ENCODE data around the gene TRAF6. TPM values are rescaled to one million over a fixed set of nuclear protein-coding genes. Genes with fewer than 3 reads are reported as not detected.

The TRAF6 gene
- total RNA-seq, 4 donors from 2014 or later = 14.3 to 19.1 (median 15.6) TPM

- TF ChIP-seq CTCF (IDR thresholded peaks at IDR 0.05; ENCODE audit: low read depth) = no peak
Observed at GRCh38 chr11:36490026-36490806, 19.9 kb downstream of the TRAF6 start.

GRCh38 chr11:36488096-36488495 is 22.0 kb downstream of the TRAF6 start:
- no peak for TF ChIP-seq CTCF (IDR thresholded peaks at IDR 0.05; ENCODE audit: low read depth)

GRCh38 chr11:36487619-36488018 is 22.5 kb downstream of the TRAF6 start:
- TF ChIP-seq CTCF (IDR thresholded peaks at IDR 0.05; ENCODE audit: low read depth) = no peak

GRCh38 chr11:36485298-36486002 is 24.6 kb downstream of the TRAF6 start:
- no peak for TF ChIP-seq CTCF (IDR thresholded peaks at IDR 0.05; ENCODE audit: low read depth)

- TF ChIP-seq CTCF (IDR thresholded peaks at IDR 0.05; ENCODE audit: low read depth) = no peak
Observed at GRCh38 chr11:36480833-36481232, 29.2 kb downstream of the TRAF6 start.

GRCh38 chr11:36478700-36479329 is 31.3 kb downstream of the TRAF6 start:
- TF ChIP-seq CTCF (IDR thresholded peaks at IDR 0.05; ENCODE audit: low read depth) = no peak

- no peak for TF ChIP-seq CTCF (IDR thresholded peaks at IDR 0.05; ENCODE audit: low read depth)
Observed at GRCh38 chr11:36475192-36475591, 34.9 kb downstream of the TRAF6 start.
